ENCODE results near the gene RNASE8.

DNA sequence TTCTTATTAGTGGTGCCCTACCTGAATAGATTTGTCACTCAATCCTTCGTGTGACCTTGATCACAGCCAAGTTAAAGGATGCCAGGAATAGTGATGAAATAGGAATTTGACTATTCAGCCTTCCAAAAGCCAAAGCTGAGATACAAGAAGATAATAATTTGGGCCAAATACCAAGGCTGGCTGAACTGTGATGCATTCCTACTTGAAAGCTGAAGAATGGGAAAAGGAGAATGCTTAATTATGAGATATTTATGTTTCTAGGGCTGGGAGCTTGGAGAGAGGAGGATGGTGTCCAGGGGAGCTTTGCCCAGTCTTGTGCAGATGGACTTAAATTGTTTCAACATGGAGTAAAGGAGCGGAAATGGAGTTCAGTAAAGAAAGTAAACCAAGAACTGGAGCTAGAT lies 10.2 kb upstream of the RNASE8 start:
- TF ChIP-seq, protein P1, sequence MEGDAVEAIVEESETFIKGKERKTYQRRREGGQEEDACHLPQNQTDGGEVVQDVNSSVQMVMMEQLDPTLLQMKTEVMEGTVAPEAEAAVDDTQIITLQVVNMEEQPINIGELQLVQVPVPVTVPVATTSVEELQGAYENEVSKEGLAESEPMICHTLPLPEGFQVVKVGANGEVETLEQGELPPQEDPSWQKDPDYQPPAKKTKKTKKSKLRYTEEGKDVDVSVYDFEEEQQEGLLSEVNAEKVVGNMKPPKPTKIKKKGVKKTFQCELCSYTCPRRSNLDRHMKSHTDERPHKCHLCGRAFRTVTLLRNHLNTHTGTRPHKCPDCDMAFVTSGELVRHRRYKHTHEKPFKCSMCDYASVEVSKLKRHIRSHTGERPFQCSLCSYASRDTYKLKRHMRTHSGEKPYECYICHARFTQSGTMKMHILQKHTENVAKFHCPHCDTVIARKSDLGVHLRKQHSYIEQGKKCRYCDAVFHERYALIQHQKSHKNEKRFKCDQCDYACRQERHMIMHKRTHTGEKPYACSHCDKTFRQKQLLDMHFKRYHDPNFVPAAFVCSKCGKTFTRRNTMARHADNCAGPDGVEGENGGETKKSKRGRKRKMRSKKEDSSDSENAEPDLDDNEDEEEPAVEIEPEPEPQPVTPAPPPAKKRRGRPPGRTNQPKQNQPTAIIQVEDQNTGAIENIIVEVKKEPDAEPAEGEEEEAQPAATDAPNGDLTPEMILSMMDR (IDR thresholded peaks at IDR 0.05; ENCODE audit: poor library complexity, severe bottlenecking) = no peak
- TF ChIP-seq, protein P2, sequence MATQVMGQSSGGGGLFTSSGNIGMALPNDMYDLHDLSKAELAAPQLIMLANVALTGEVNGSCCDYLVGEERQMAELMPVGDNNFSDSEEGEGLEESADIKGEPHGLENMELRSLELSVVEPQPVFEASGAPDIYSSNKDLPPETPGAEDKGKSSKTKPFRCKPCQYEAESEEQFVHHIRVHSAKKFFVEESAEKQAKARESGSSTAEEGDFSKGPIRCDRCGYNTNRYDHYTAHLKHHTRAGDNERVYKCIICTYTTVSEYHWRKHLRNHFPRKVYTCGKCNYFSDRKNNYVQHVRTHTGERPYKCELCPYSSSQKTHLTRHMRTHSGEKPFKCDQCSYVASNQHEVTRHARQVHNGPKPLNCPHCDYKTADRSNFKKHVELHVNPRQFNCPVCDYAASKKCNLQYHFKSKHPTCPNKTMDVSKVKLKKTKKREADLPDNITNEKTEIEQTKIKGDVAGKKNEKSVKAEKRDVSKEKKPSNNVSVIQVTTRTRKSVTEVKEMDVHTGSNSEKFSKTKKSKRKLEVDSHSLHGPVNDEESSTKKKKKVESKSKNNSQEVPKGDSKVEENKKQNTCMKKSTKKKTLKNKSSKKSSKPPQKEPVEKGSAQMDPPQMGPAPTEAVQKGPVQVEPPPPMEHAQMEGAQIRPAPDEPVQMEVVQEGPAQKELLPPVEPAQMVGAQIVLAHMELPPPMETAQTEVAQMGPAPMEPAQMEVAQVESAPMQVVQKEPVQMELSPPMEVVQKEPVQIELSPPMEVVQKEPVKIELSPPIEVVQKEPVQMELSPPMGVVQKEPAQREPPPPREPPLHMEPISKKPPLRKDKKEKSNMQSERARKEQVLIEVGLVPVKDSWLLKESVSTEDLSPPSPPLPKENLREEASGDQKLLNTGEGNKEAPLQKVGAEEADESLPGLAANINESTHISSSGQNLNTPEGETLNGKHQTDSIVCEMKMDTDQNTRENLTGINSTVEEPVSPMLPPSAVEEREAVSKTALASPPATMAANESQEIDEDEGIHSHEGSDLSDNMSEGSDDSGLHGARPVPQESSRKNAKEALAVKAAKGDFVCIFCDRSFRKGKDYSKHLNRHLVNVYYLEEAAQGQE (IDR thresholded peaks at IDR 0.05; ENCODE audit: borderline replicate concordance) = no peak
- no peak for TF ChIP-seq POLR2AphosphoS5 (IDR thresholded peaks at IDR 0.05)
- no peak for TF ChIP-seq EZH2 (IDR thresholded peaks at IDR 0.05; ENCODE audit: borderline replicate concordance, insufficient read depth, low read length, poor library complexity, severe bottlenecking)
- TF ChIP-seq EP300 (conservative IDR thresholded peaks at IDR 0.05; ENCODE audit: poor library complexity, severe bottlenecking) = no peak
- no peak for TF ChIP-seq MXI1 (conservative IDR thresholded peaks at IDR 0.05; ENCODE audit: poor library complexity, severe bottlenecking)
- no peak for TF ChIP-seq TAF1 (IDR thresholded peaks at IDR 0.05; ENCODE audit: low read depth)
- no peak for TF ChIP-seq SMC3 (conservative IDR thresholded peaks at IDR 0.05; ENCODE audit: poor library complexity)
